ENCODE data around the gene ITM2A. TPM values are rescaled to one million over a fixed set of nuclear protein-coding genes. Genes with fewer than 3 reads are reported as not detected.

ITM2A gene
- polyA plus RNA-seq, 1 donor (not counting 4 experiments of a cell fraction or from before 2014, with no cell fraction given), result 64.4 TPM

DNA sequence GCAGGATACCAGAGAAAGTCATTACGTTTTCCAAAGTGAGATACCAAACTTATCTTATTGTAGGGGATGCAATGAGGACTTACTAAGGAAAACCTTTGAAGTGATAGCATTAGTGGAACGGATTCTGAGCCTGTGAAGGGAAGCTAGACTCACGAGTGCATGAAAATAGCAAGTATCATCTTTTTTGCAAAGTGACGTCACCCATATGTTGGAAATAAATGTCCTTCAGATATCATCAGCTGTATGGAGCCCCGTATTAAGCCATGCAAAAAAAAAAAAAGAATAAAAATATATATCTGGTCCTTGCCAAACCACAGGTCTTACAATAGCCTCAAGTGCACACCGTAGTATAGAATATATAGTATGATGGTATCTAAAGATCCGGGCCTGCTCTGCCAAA is 46.8 kb upstream of the ITM2A start:
- H3K27ac ChIP-seq (ENCODE audit: control insufficient read depth, insufficient read depth, low read length), result no peak overlapping the region
- H2AFZ ChIP-seq (ENCODE audit: control insufficient read depth, low read length), result no peak overlapping the region
- H4K20me1 ChIP-seq (ENCODE audit: control insufficient read depth, extremely low read depth, insufficient read depth, low read length), result no peaks in the 10 kb centered on the region
- no peak overlapping the region for H3K4me3 ChIP-seq (ENCODE audit: control insufficient read depth in 2 of 3, extremely low read depth in 1 of 3, insufficient read depth in 2 of 3, low read depth in 1 of 3, low read length in 3 of 3)
- no peaks in the 10 kb centered on the region for H3K27me3 ChIP-seq (ENCODE audit: control insufficient read depth, extremely low read depth, insufficient read depth, low read length)
- H3K79me2 ChIP-seq (ENCODE audit: control insufficient read depth, insufficient read depth, low read length), result no peaks in the 10 kb centered on the region
- no peak overlapping the region for H3K9ac ChIP-seq (ENCODE audit: control insufficient read depth, extremely low read depth, insufficient read depth, low read length)
- H3K9me1 ChIP-seq (ENCODE audit: control insufficient read depth, extremely low read depth, insufficient read depth, low read length), result no peaks in the 10 kb centered on the region
- no peak for TF ChIP-seq EZH2 (IDR thresholded peaks at IDR 0.05; ENCODE audit: low read length)
- no peak for TF ChIP-seq CTCF (optimal IDR thresholded peaks at IDR 0.05 in 1 of 3, IDR thresholded peaks at IDR 0.05 in 1 of 3, conservative IDR thresholded peaks at IDR 0.05 in 1 of 3; ENCODE audit: extremely low read depth in 1 of 3, insufficient read depth in 2 of 3, low read length in 3 of 3)
- no peaks in the 10 kb centered on the region for H3K9me3 ChIP-seq (ENCODE audit: control insufficient read depth, low read depth, low read length)
- no peak for DNase-seq (ENCODE audit: low read depth, low spot score)
- no peak overlapping the region for H3K4me2 ChIP-seq (ENCODE audit: control insufficient read depth, extremely low read depth, insufficient read depth, low read depth, low read length)
- dilution Hi-C loops (cut with MboI; ENCODE audit: extremely low pct_ligation_motif_present, low sequenced_read_pairs), result no loop called here
- FAIRE-seq, result no peak
- H3K36me3 ChIP-seq (ENCODE audit: control insufficient read depth in 2 of 2, extremely low read depth in 1 of 2, insufficient read depth in 2 of 2, low read length in 2 of 2), result no peaks in the 10 kb centered on the region
- H3K4me1 ChIP-seq (ENCODE audit: control insufficient read depth, extremely low read depth, insufficient read depth, low read length), result no peaks in the 10 kb centered on the region

DNA sequence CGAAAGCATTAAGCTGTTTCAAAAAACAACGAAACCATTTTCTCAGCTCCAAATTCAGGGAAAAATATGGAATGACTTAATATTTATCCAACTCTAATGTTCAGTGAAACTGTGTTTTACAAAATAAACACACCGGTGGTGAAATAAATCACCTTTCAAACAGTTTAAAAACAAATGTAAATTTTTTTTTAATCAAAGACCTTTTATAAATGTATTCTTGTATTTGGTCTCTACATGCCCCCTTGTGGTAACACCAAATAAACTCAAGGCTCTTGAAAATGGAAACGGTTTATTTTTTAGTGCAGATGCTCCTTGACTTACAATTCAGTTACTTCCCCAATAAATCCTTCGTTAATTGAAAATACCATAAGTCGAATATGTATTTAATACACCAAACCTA is 45.8 kb upstream of the ITM2A start:
- DNase-seq (ENCODE audit: low read depth, low spot score) (no peak), FAIRE-seq (no peak)
- no peaks in the 10 kb centered on the region for H3K27me3 ChIP-seq (ENCODE audit: control insufficient read depth, extremely low read depth, insufficient read depth, low read length)
- H3K36me3 ChIP-seq (ENCODE audit: control insufficient read depth in 2 of 2, extremely low read depth in 1 of 2, insufficient read depth in 2 of 2, low read length in 2 of 2), result no peaks in the 10 kb centered on the region
- H3K4me1 ChIP-seq (ENCODE audit: control insufficient read depth, extremely low read depth, insufficient read depth, low read length), result no peaks in the 10 kb centered on the region
- no peak overlapping the region for H3K4me3 ChIP-seq (ENCODE audit: control insufficient read depth in 2 of 3, extremely low read depth in 1 of 3, insufficient read depth in 2 of 3, low read depth in 1 of 3, low read length in 3 of 3)
- H3K79me2 ChIP-seq (ENCODE audit: control insufficient read depth, insufficient read depth, low read length), result no peaks in the 10 kb centered on the region
- H3K27ac ChIP-seq (ENCODE audit: control insufficient read depth, insufficient read depth, low read length), result no peak overlapping the region
- TF ChIP-seq EZH2 (IDR thresholded peaks at IDR 0.05; ENCODE audit: low read length) (no peak), CTCF (optimal IDR thresholded peaks at IDR 0.05 in 1 of 3, IDR thresholded peaks at IDR 0.05 in 1 of 3, conservative IDR thresholded peaks at IDR 0.05 in 1 of 3; ENCODE audit: extremely low read depth in 1 of 3, insufficient read depth in 2 of 3, low read length in 3 of 3) (peak in 1 of 3 experiments; percentile 11)
- H3K9ac ChIP-seq (ENCODE audit: control insufficient read depth, extremely low read depth, insufficient read depth, low read length), result no peak overlapping the region
- H4K20me1 ChIP-seq (ENCODE audit: control insufficient read depth, extremely low read depth, insufficient read depth, low read length), result no peaks in the 10 kb centered on the region
- dilution Hi-C loops (cut with MboI; ENCODE audit: extremely low pct_ligation_motif_present, low sequenced_read_pairs), result no loop called here
- no peaks in the 10 kb centered on the region for H3K9me3 ChIP-seq (ENCODE audit: control insufficient read depth, low read depth, low read length)
- no peaks in the 10 kb centered on the region for H3K9me1 ChIP-seq (ENCODE audit: control insufficient read depth, extremely low read depth, insufficient read depth, low read length)
- no peak overlapping the region for H2AFZ ChIP-seq (ENCODE audit: control insufficient read depth, low read length)
- no peak overlapping the region for H3K4me2 ChIP-seq (ENCODE audit: control insufficient read depth, extremely low read depth, insufficient read depth, low read depth, low read length)

Measured in keratinocyte (primary cell).